HEK293 (cell line): ENCODE results near the gene SLC28A1.

ENCODE experiments used
- CTCF ChIA-PET: fragments of 350-600 bp; formaldehyde crosslinking; extraction: SDS; loops from one replicate; lab custom pipeline; 2021; ENCODE audit warnings: antibody characterized with exemption; lab: Yijun Ruan, JAX
- POLR2A ChIA-PET: fragments of 300-600 bp; formaldehyde crosslinking; extraction: SDS; loops from one replicate; lab custom pipeline; 2020; ENCODE audit warnings: antibody characterized with exemption, inconsistent platforms; lab: Yijun Ruan, JAX
- H3K27ac ChIP-seq: fragments of 200-500 bp; sonication (Bioruptor generic); 2 replicates; pipeline ENCODE4 v1.5.1; 2014; ENCODE audit warnings: low read depth, low read length, control low read depth, inconsistent platforms; ENCODE audit errors: extremely low read depth
- H3K36me3 ChIP-seq, 2 experiments: fragments of 200-500 bp in 1 of 2; sonication (Bioruptor generic) in 1 of 2; 1 replicate in 1 of 2; 2 replicates in 1 of 2; pipeline ENCODE4 v1.5.1; 2014 to 2017; ENCODE audit warnings: inconsistent platforms in 2 of 2, low read length in 2 of 2; ENCODE audit not compliant: control insufficient read depth in 2 of 2, insufficient read depth in 1 of 2
- H3K4me1 ChIP-seq: fragments of 200-500 bp; sonication (Bioruptor generic); 2 replicates; pipeline ENCODE4 v1.5.1; 2014; ENCODE audit warnings: mild to moderate bottlenecking, low read length, inconsistent platforms; ENCODE audit not compliant: control insufficient read depth, insufficient read depth
- H3K4me3 ChIP-seq: 2 replicates; pipeline ENCODE4 v1.5.1; 2011; ENCODE audit warnings: low read depth, mild to moderate bottlenecking, control low read depth, low read length, moderate library complexity
- H3K9me3 ChIP-seq: fragments of 200-500 bp; sonication (Bioruptor generic); 2 replicates; pipeline ENCODE4 v1.5.1; 2014; ENCODE audit warnings: low read depth, low read length, inconsistent platforms; ENCODE audit not compliant: control insufficient read depth, insufficient read depth
- GLIS1 ChIP-seq: fragments of 450-650 bp; formaldehyde crosslinking; IDR thresholded peaks from 2 replicates; pipeline ENCODE4 v1.5.1; 2016; ENCODE audit warnings: missing biosample characterization, missing genetic modification characterization
- HOXA7 ChIP-seq: sonication (generic); formaldehyde crosslinking; IDR thresholded peaks from 2 replicates; pipeline ENCODE4 v1.8.1; 2022; ENCODE audit warnings: missing genetic modification reagents, borderline replicate concordance
- HOXC10 ChIP-seq: sonication (generic); formaldehyde crosslinking; IDR thresholded peaks from 2 replicates; pipeline ENCODE4 v1.8.1; 2023; ENCODE audit warnings: mild to moderate bottlenecking, missing genetic modification reagents
- KLF8 ChIP-seq: fragments of 450-650 bp; formaldehyde crosslinking; IDR thresholded peaks from 2 replicates; pipeline ENCODE4 v1.5.1; 2016; ENCODE audit warnings: missing biosample characterization, missing genetic modification characterization
- MZF1 ChIP-seq: fragments of 450-650 bp; formaldehyde crosslinking; IDR thresholded peaks from 2 replicates; pipeline ENCODE4 v1.5.1; 2017; ENCODE audit warnings: missing biosample characterization, missing genetic modification characterization, borderline replicate concordance
- SETDB1 ChIP-seq: IDR thresholded peaks from one replicate; pipeline ENCODE4 v1.6.1; 2017; ENCODE audit warnings: mild to moderate bottlenecking, low read length, moderate library complexity, mixed read lengths; ENCODE audit not compliant: insufficient read length
- SP3 ChIP-seq: fragments of 450-650 bp; formaldehyde crosslinking; IDR thresholded peaks from 2 replicates; pipeline ENCODE4 v1.5.1; 2016; ENCODE audit warnings: missing biosample characterization, missing genetic modification characterization
- ZBTB20 ChIP-seq: fragments of 450-650 bp; formaldehyde crosslinking; IDR thresholded peaks from 2 replicates; pipeline ENCODE4 v1.5.1; 2016; ENCODE audit warnings: missing biosample characterization, missing genetic modification characterization
- ZFP3 ChIP-seq: fragments of 450-650 bp; formaldehyde crosslinking; IDR thresholded peaks from 2 replicates; pipeline ENCODE4 v1.5.1; 2016; ENCODE audit warnings: low read depth, missing biosample characterization, missing genetic modification characterization
- ZNF112 ChIP-seq: fragments of 450-650 bp; formaldehyde crosslinking; IDR thresholded peaks from 2 replicates; pipeline ENCODE4 v1.5.0; 2017; ENCODE audit warnings: missing biosample characterization, missing genetic modification characterization
- ZNF169 ChIP-seq: fragments of 450-650 bp; formaldehyde crosslinking; IDR thresholded peaks from 2 replicates; pipeline ENCODE4 v1.5.1; 2016; ENCODE audit warnings: missing biosample characterization, missing genetic modification characterization
- ZNF174 ChIP-seq: fragments of 450-650 bp; formaldehyde crosslinking; IDR thresholded peaks from 2 replicates; pipeline ENCODE4 v1.5.0; 2017; ENCODE audit warnings: missing biosample characterization, mild to moderate bottlenecking, missing genetic modification characterization
- ZNF19 ChIP-seq: fragments of 450-650 bp; formaldehyde crosslinking; IDR thresholded peaks from 2 replicates; pipeline ENCODE4; 2016; ENCODE audit warnings: missing biosample characterization, missing genetic modification characterization, low read depth
- ZNF214 ChIP-seq: fragments of 450-650 bp; formaldehyde crosslinking; IDR thresholded peaks from 2 replicates; pipeline ENCODE4 v1.5.1; 2017; ENCODE audit warnings: missing biosample characterization, mild to moderate bottlenecking, missing genetic modification characterization, borderline replicate concordance
- ZNF302 ChIP-seq: fragments of 450-650 bp; formaldehyde crosslinking; IDR thresholded peaks from 2 replicates; pipeline ENCODE4 v1.5.1; 2016; ENCODE audit warnings: missing biosample characterization, missing genetic modification characterization, low read depth
- ZNF324 ChIP-seq: fragments of 450-650 bp; formaldehyde crosslinking; IDR thresholded peaks from 2 replicates; pipeline ENCODE4 v1.5.1; 2016; ENCODE audit warnings: missing biosample characterization, missing genetic modification characterization
- ZNF473 ChIP-seq: fragments of 450-650 bp; formaldehyde crosslinking; IDR thresholded peaks from 2 replicates; pipeline ENCODE4 v1.5.1; 2017; ENCODE audit warnings: missing biosample characterization, missing genetic modification characterization
- ZNF501 ChIP-seq: fragments of 450-650 bp; formaldehyde crosslinking; IDR thresholded peaks from 2 replicates; pipeline ENCODE4 v1.5.1; 2016; ENCODE audit warnings: missing biosample characterization, missing genetic modification characterization
- ZNF510 ChIP-seq: fragments of 450-650 bp; formaldehyde crosslinking; IDR thresholded peaks from 2 replicates; pipeline ENCODE4 v1.5.1; 2018; ENCODE audit warnings: mild to moderate bottlenecking, missing genetic modification characterization, missing biosample characterization; ENCODE audit not compliant: insufficient replicate concordance
- ZNF621 ChIP-seq: fragments of 450-650 bp; formaldehyde crosslinking; IDR thresholded peaks from 2 replicates; pipeline ENCODE4 v1.5.1; 2017; ENCODE audit warnings: missing biosample characterization, missing genetic modification characterization
- ZNF768 ChIP-seq: fragments of 450-650 bp; formaldehyde crosslinking; IDR thresholded peaks from 2 replicates; pipeline ENCODE4 v1.5.1; 2018; ENCODE audit warnings: missing biosample characterization, mild to moderate bottlenecking, missing genetic modification characterization
- ZNF777 ChIP-seq: fragments of 450-650 bp; formaldehyde crosslinking; IDR thresholded peaks from 2 replicates; pipeline ENCODE4 v1.5.1; 2017; ENCODE audit warnings: missing biosample characterization, missing genetic modification characterization, borderline replicate concordance
- TF ChIP-seq, protein P1 (sequence below): fragments of 450-650 bp; formaldehyde crosslinking; IDR thresholded peaks from 2 replicates; pipeline ENCODE4 v1.5.1; 2016; ENCODE audit warnings: missing biosample characterization, missing genetic modification characterization
- TF ChIP-seq, protein P2 (sequence below): fragments of 450-650 bp; formaldehyde crosslinking; IDR thresholded peaks from 2 replicates; pipeline ENCODE4 v1.5.1; 2016; ENCODE audit warnings: missing biosample characterization, missing genetic modification characterization
- TF ChIP-seq, protein P3 (sequence below): fragments of 450-650 bp; formaldehyde crosslinking; IDR thresholded peaks from 2 replicates; pipeline ENCODE4 v1.5.1; 2016; ENCODE audit warnings: missing biosample characterization, missing genetic modification characterization
- TF ChIP-seq, protein P4 (sequence below): fragments of 450-650 bp; formaldehyde crosslinking; IDR thresholded peaks from 2 replicates; pipeline ENCODE4 v1.5.1; 2016; ENCODE audit warnings: missing biosample characterization, missing genetic modification characterization

SLC28A1 gene

DNA sequence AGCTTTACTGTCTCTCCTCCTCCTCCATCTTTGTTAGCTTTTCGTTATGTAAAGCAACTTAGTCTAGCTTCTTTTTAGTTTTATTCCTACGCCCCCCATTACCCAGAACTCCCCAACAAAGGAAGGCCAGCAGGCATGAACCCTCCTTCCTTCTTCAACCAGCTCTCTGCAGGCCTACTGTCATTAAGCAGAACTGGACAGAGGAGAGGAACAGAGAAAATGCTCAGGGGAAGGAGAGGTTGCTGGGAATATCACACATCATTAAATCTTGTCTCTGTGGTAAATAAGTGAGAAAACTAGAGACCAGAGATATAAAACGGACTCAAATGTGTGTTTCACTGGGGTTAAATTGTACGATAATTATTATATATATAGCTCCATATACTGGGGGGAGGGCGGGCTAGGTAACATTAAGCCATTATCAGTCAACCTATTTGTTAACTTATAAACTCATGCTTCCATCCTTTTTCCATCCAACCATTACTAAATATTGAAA, 19.3 kb upstream of the SLC28A1 start:
- no peak overlapping the region for H3K27ac ChIP-seq
- H3K9me3 ChIP-seq = no peaks in the 10 kb centered on the region
- no peak for TF ChIP-seq ZNF324 (tag by site-specific recombination)
- TF ChIP-seq HOXC10 (CRISPR knock-in tag) = no peak
- no peak for TF ChIP-seq ZNF621 (tag by site-specific recombination)
- no peak for TF ChIP-seq HOXA7 (CRISPR knock-in tag)
- TF ChIP-seq, protein P1, sequence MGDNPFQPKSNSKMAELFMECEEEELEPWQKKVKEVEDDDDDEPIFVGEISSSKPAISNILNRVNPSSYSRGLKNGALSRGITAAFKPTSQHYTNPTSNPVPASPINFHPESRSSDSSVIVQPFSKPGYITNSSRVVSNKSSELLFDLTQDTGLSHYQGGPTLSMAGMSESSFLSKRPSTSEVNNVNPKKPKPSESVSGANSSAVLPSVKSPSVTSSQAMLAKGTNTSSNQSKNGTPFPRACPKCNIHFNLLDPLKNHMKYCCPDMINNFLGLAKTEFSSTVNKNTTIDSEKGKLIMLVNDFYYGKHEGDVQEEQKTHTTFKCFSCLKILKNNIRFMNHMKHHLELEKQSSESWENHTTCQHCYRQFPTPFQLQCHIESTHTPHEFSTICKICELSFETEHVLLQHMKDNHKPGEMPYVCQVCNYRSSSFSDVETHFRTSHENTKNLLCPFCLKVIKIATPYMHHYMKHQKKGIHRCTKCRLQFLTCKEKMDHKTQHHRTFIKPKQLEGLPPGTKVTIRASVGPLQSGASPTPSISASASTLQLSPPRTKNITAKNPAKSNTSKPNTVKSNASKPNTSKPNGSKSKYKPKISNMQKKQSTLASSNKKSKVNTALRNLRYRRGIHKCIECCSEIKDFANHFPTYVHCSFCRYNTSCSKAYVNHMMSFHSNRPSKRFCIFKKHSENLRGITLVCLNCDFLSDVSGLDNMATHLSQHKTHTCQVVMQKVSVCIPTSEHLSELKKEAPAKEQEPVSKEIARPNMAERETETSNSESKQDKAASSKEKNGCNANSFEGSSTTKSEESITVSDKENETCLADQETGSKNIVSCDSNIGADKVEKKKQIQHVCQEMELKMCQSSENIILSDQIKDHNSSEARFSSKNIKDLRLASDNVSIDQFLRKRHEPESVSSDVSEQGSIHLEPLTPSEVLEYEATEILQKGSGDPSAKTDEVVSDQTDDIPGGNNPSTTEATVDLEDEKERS (tag by site-specific recombination) = no peak
- TF ChIP-seq, protein P2, sequence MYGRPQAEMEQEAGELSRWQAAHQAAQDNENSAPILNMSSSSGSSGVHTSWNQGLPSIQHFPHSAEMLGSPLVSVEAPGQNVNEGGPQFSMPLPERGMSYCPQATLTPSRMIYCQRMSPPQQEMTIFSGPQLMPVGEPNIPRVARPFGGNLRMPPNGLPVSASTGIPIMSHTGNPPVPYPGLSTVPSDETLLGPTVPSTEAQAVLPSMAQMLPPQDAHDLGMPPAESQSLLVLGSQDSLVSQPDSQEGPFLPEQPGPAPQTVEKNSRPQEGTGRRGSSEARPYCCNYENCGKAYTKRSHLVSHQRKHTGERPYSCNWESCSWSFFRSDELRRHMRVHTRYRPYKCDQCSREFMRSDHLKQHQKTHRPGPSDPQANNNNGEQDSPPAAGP (tag by site-specific recombination) = no peak
- TF ChIP-seq, protein P3, sequence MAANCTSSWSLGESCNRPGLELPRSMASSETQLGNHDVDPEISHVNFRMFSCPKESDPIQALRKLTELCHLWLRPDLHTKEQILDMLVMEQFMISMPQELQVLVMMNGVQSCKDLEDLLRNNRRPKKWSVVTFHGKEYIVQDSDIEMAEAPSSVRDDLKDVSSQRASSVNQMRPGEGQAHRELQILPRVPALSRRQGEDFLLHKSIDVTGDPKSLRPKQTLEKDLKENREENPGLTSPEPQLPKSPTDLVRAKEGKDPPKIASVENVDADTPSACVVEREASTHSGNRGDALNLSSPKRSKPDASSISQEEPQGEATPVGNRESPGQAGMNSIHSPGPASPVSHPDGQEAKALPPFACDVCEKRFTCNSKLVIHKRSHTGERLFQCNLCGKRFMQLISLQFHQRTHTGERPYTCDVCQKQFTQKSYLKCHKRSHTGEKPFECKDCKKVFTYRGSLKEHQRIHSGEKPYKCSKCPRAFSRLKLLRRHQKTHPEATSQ (tag by site-specific recombination) = no peak
- TF ChIP-seq MZF1 (tag by site-specific recombination) = no peak
- TF ChIP-seq SP3 (tag by site-specific recombination) = no peak
- no peak for TF ChIP-seq ZNF302 (tag by site-specific recombination)
- no peak for TF ChIP-seq ZNF174 (tag by site-specific recombination)
- TF ChIP-seq ZNF169 (tag by site-specific recombination) = no peak
- no peak for TF ChIP-seq ZNF19 (tag by site-specific recombination)
- no peak for TF ChIP-seq SETDB1
- TF ChIP-seq ZBTB20 (tag by site-specific recombination) = no peak
- TF ChIP-seq ZNF112 (tag by site-specific recombination) = no peak
- no peak for TF ChIP-seq ZNF501 (tag by site-specific recombination)
- no peak for TF ChIP-seq ZFP3
- TF ChIP-seq, protein P4, sequence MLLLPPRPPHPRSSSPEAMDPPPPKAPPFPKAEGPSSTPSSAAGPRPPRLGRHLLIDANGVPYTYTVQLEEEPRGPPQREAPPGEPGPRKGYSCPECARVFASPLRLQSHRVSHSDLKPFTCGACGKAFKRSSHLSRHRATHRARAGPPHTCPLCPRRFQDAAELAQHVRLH (tag by site-specific recombination) = no peak
- H3K4me1 ChIP-seq = no peaks in the 10 kb centered on the region
- no peaks in the 10 kb centered on the region for H3K36me3 ChIP-seq
- ChIA-PET CTCF (interaction anchor here (1.1 to 2.1 kb wide), 8 partner anchors 10 to 63 kb away, joined by 3 to 11 read pairs (median 6); no protein-coding TSS in a partner anchor), POLR2A (no interaction called here)
- no peak overlapping the region for H3K4me3 ChIP-seq

DNA sequence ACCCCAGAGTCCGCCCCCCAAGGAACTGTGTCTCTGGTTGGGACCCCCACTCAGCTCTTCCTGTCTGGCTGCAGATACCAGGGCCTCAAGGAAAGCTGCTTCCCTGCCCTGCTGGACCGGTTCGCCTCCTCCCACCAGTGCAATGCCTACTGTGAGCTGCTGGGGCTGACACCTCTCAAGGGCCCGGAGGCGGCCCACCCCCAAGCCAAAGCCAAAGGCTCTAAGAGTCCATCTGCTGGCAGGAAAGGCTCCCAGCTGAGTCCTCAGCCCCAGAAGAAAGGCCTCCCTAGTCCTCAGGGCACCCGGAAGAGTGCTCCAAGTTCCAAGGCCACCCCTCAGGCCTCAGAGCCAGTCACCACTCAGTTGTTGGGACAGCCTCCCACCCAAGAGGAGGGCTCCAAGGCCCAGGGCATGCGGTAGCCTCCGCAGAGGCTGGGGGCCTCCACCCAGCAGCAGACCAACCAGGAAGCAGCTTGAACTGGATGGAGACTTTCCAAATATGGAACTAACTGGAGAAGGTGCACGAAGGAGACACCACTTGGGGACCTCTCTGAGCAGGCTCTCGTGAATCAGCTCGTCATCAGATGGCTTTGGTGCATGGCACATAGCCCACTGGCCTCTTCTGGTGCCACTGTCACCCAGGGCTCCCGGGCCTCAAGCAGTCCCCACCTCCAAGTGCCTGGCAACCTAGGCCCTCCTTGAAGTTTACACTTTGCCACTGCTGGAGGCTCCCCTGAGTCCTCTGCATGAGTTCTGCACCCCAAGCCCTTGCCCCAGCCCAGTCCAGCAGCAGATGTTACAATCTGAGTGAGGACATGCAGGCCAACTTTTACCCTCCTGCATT, 16.2 kb upstream of the SLC28A1 start:
- ChIA-PET POLR2A (no interaction called here), CTCF (interaction anchor here (0.7 to 1.0 kb wide), 2 partner anchors 32 to 60 kb away, joined by 3 read pairs; no protein-coding TSS in a partner anchor)
- no peaks in the 10 kb centered on the region for H3K36me3 ChIP-seq
- no peak overlapping the region for H3K27ac ChIP-seq
- no peak for TF ChIP-seq ZNF777 (tag by site-specific recombination)
- TF ChIP-seq ZNF510 (tag by site-specific recombination) = no peak
- TF ChIP-seq, protein P4 (tag by site-specific recombination) = no peak
- peak; percentile 45 for TF ChIP-seq GLIS1
- TF ChIP-seq ZNF768 (tag by site-specific recombination) = no peak
- no peak for TF ChIP-seq KLF8 (tag by site-specific recombination)
- TF ChIP-seq ZNF214 (tag by site-specific recombination) = no peak
- TF ChIP-seq ZNF473 (tag by site-specific recombination) = no peak
- no peak overlapping the region for H3K4me3 ChIP-seq
- no peaks in the 10 kb centered on the region for H3K9me3 ChIP-seq
- no peaks in the 10 kb centered on the region for H3K4me1 ChIP-seq
